H1 (cell line): Measurements from ENCODE around the gene MPST. TPM values are rescaled to one million over a fixed set of nuclear protein-coding genes. Genes with fewer than 3 reads are reported as not detected.

Experiments used
- CTCF ChIA-PET: fragments of 300-600 bp; sonication (Branson Sonifier 250); formaldehyde crosslinking; loops from one replicate; lab custom pipeline; 2021; ENCODE audit not compliant: partially characterized antibody; lab: Charles Lee
- POLR2A ChIA-PET: fragments of 300-600 bp; sonication (Branson Sonifier 250); formaldehyde crosslinking; loops from one replicate; lab custom pipeline; 2021; ENCODE audit warnings: inconsistent platforms; ENCODE audit not compliant: partially characterized antibody; lab: Charles Lee
- DNase-seq, 2 experiments: peaks; one replicate each; pipeline versions ENCODE4 v3.0.0 to v3.0.0-alpha.2; 2010 to 2022; ENCODE audit warnings: low spot score in 2 of 2, low read depth in 1 of 2, mixed read lengths in 1 of 2
- FAIRE-seq: peaks from 2 replicates; lab custom pipeline; 2011; peaks lifted over from hg19 to GRCh38; lab: Jason Lieb, UNC
- H2AFZ ChIP-seq: 2 replicates; pipeline ENCODE4 v1.8.1; 2012; ENCODE audit warnings: low read length, inconsistent platforms
- H2AK5ac ChIP-seq: 2 replicates; pipeline ENCODE4 v1.6.1; 2013; ENCODE audit warnings: low read depth, low read length
- H2BK120ac ChIP-seq: replicated peaks from 2 replicates; pipeline ENCODE3; 2013; ENCODE audit warnings: low read depth, low read length, inconsistent platforms
- H2BK12ac ChIP-seq: 2 replicates; pipeline ENCODE4 v1.6.1; 2013; ENCODE audit warnings: low read depth, low read length
- H2BK15ac ChIP-seq: 2 replicates; pipeline ENCODE4 v1.6.1; 2013; ENCODE audit warnings: low read length
- H2BK20ac ChIP-seq: 2 replicates; pipeline ENCODE4 v1.6.1; 2013; ENCODE audit warnings: low read length
- H2BK5ac ChIP-seq: 2 replicates; pipeline ENCODE4 v1.6.1; 2013; ENCODE audit warnings: low read depth, low read length
- H3K14ac ChIP-seq: 2 replicates; pipeline ENCODE4 v1.6.1; 2013; ENCODE audit warnings: inconsistent platforms; ENCODE audit not compliant: insufficient read length
- H3K18ac ChIP-seq: 2 replicates; pipeline ENCODE4 v1.6.1; 2013; ENCODE audit warnings: low read length; ENCODE audit errors: extremely low read depth
- H3K23ac ChIP-seq: 2 replicates; pipeline ENCODE4 v1.6.1; 2013; ENCODE audit warnings: inconsistent platforms; ENCODE audit not compliant: insufficient read length
- H3K23me2 ChIP-seq: 2 replicates; pipeline ENCODE4 v1.6.1; 2013; ENCODE audit warnings: low read depth, low read length
- H3K27ac ChIP-seq: 2 replicates; pipeline ENCODE4 v1.6.1; 2011; ENCODE audit warnings: low read depth, low read length, inconsistent platforms
- H3K27me3 ChIP-seq, 4 experiments: replicated peaks in 1 of 4; 1 replicate in 1 of 4; 2 replicates in 3 of 4; pipeline versions ENCODE4 v1.6.1 to v1.8.1; 2011 to 2013; ENCODE audit warnings: low read length in 3 of 4, mild to moderate bottlenecking in 3 of 4, inconsistent platforms in 2 of 4, mixed read lengths in 2 of 4, moderate library complexity in 1 of 4; ENCODE audit not compliant: control insufficient read depth in 3 of 4, insufficient read depth in 3 of 4; ENCODE audit errors: extremely low read depth in 1 of 4
- H3K36me3 ChIP-seq, 4 experiments: 2 replicates each; pipeline versions ENCODE4 v1.6.1 to v1.8.1; 2011 to 2013; ENCODE audit warnings: mild to moderate bottlenecking in 4 of 4, low read length in 3 of 4, moderate library complexity in 2 of 4, control low read depth in 1 of 4, inconsistent platforms in 1 of 4; ENCODE audit not compliant: insufficient read depth in 4 of 4, control insufficient read depth in 2 of 4
- H3K4ac ChIP-seq: replicated peaks from 2 replicates; pipeline ENCODE3; 2013; ENCODE audit warnings: low read length, low read depth, mixed read lengths, inconsistent platforms; ENCODE audit not compliant: insufficient read length
- H3K4me1 ChIP-seq, 4 experiments: replicated peaks in 1 of 4; 1 replicate in 1 of 4; 2 replicates in 3 of 4; pipeline versions ENCODE4 v1.6.1 to v1.8.1; 2011 to 2013; ENCODE audit warnings: low read length in 3 of 4, inconsistent platforms in 2 of 4, mixed read lengths in 1 of 4; ENCODE audit not compliant: insufficient read depth in 4 of 4, control insufficient read depth in 3 of 4
- H3K4me2 ChIP-seq, 2 experiments: 2 replicates each; pipeline versions ENCODE4 v1.6.1 to v1.8.1; 2011 to 2013; ENCODE audit warnings: low read depth in 2 of 2, low read length in 2 of 2, control low read depth in 1 of 2, inconsistent platforms in 1 of 2, mild to moderate bottlenecking in 1 of 2; ENCODE audit not compliant: insufficient read depth in 1 of 2
- H3K4me3 ChIP-seq, 4 experiments: fragments of 200-600, 300-600 bp in 1 of 4; sonication (generic), shearing (Covaris generic), sonication (Bioruptor Twin) in 1 of 4; 2 replicates each; pipeline versions ENCODE4 v1.5.1 to v1.8.1; 2011 to 2016; ENCODE audit warnings: low read length in 4 of 4, low read depth in 3 of 4, control low read depth in 2 of 4, inconsistent platforms in 2 of 4, mild to moderate bottlenecking in 2 of 4, mixed read lengths in 1 of 4, moderate library complexity in 1 of 4; ENCODE audit not compliant: insufficient read depth in 2 of 4; ENCODE audit errors: extremely low read depth in 1 of 4
- H3K56ac ChIP-seq: replicated peaks from 2 replicates; pipeline ENCODE3; 2013; ENCODE audit warnings: low read depth, mild to moderate bottlenecking, mixed read lengths, low read length, inconsistent platforms; ENCODE audit not compliant: insufficient read length
- H3K79me1 ChIP-seq: 2 replicates; pipeline ENCODE4 v1.6.1; 2013; ENCODE audit warnings: low read depth, low read length, control low read depth
- H3K79me2 ChIP-seq, 2 experiments: 2 replicates each; pipeline versions ENCODE4 v1.6.1 to v1.8.1; 2012 to 2013; ENCODE audit warnings: low read length in 2 of 2, mild to moderate bottlenecking in 2 of 2, inconsistent platforms in 1 of 2; ENCODE audit not compliant: insufficient read depth in 2 of 2, control insufficient read depth in 1 of 2
- H3K9ac ChIP-seq, 4 experiments: replicated peaks in 1 of 4; 1 replicate in 1 of 4; 2 replicates in 3 of 4; pipeline versions ENCODE4 v1.6.1 to v1.8.1; 2011 to 2013; ENCODE audit warnings: low read depth in 3 of 4, low read length in 3 of 4, control low read depth in 2 of 4, mild to moderate bottlenecking in 2 of 4, moderate library complexity in 2 of 4, inconsistent platforms in 1 of 4; ENCODE audit errors: extremely low read depth in 1 of 4
- H3K9me3 ChIP-seq, 2 experiments: 2 replicates each; pipeline versions ENCODE4 v1.6.1 to v1.8.1; 2012 to 2013; ENCODE audit warnings: mild to moderate bottlenecking in 2 of 2, moderate library complexity in 2 of 2, control low read depth in 1 of 2, inconsistent platforms in 1 of 2, low read depth in 1 of 2, low read length in 1 of 2, mixed read lengths in 1 of 2; ENCODE audit not compliant: insufficient read depth in 2 of 2
- H4K20me1 ChIP-seq, 2 experiments: replicated peaks in 1 of 2; 2 replicates each; pipeline versions ENCODE3 to v1.8.1; 2011 to 2013; ENCODE audit warnings: inconsistent platforms in 2 of 2, low read length in 2 of 2, mild to moderate bottlenecking in 1 of 2; ENCODE audit not compliant: insufficient read depth in 2 of 2, control insufficient read depth in 1 of 2
- H4K5ac ChIP-seq: 2 replicates; pipeline ENCODE4 v1.6.1; 2013; ENCODE audit warnings: low read length, low read depth, mixed read lengths, inconsistent platforms; ENCODE audit not compliant: insufficient read length
- H4K8ac ChIP-seq: 2 replicates; pipeline ENCODE4 v1.8.0; 2013; ENCODE audit warnings: mild to moderate bottlenecking, moderate library complexity, low read length, inconsistent platforms; ENCODE audit not compliant: insufficient read depth; ENCODE audit errors: extremely low read depth
- H4K91ac ChIP-seq: replicated peaks from 2 replicates; pipeline ENCODE3; 2013; ENCODE audit warnings: low read length, mixed read lengths, inconsistent platforms; ENCODE audit not compliant: insufficient read length
- ASH2L ChIP-seq: fragments of 200-600, 300-600 bp; sonication (generic); IDR thresholded peaks from one replicate; pipeline ENCODE4 v1.7.1; 2017; ENCODE audit warnings: low read length
- PHF8 ChIP-seq: fragments of 200-600 bp; sonication (generic); conservative IDR thresholded peaks from 2 replicates; pipeline ENCODE4 v1.7.1; 2012; ENCODE audit warnings: low read depth, mild to moderate bottlenecking, inconsistent platforms, low read length, moderate library complexity
- POLR2A ChIP-seq, 2 experiments: IDR thresholded peaks; 1 replicate in 1 of 2; 2 replicates in 1 of 2; pipeline ENCODE4 v1.6.1; 2011; ENCODE audit warnings: low read depth in 2 of 2, low read length in 2 of 2, mild to moderate bottlenecking in 2 of 2; ENCODE audit errors: control extremely low read depth in 1 of 2
- POU5F1 ChIP-seq: IDR thresholded peaks from 2 replicates; pipeline ENCODE4 v1.6.1; 2011; ENCODE audit warnings: low read depth, mild to moderate bottlenecking, low read length, moderate library complexity
- SIN3A ChIP-seq, 2 experiments: IDR thresholded peaks in 1 of 2; conservative IDR thresholded peaks in 1 of 2; 2 replicates each; pipeline ENCODE4 v1.6.1; 2011 to 2012; ENCODE audit warnings: low read length in 2 of 2, improper control_type of control experiment in 1 of 2, low read depth in 1 of 2, mild to moderate bottlenecking in 1 of 2
- SP2 ChIP-seq: IDR thresholded peaks from 2 replicates; pipeline ENCODE4 v1.6.1; 2012; ENCODE audit warnings: mild to moderate bottlenecking, low read length, inconsistent platforms
- TCF12 ChIP-seq: IDR thresholded peaks from 2 replicates; pipeline ENCODE4 v1.6.1; 2011; ENCODE audit warnings: low read depth, mild to moderate bottlenecking, low read length
- YY1 ChIP-seq: IDR thresholded peaks from 2 replicates; pipeline ENCODE4 v1.6.1; 2011; ENCODE audit warnings: low read depth, mild to moderate bottlenecking, low read length
- ZNF274 ChIP-seq: IDR thresholded peaks from 2 replicates; pipeline ENCODE4 v1.7.0; 2012; ENCODE audit warnings: low read length, borderline replicate concordance; ENCODE audit errors: extremely low read depth
- WGBS, 2 experiments: shearing (Covaris generic) in 1 of 2; methylation state at CpG; one replicate each; pipeline versions ENCODE4 v1.1.6 to v1.1.7; 2013 to 2015; ENCODE audit warnings: low lambda C conversion rate in 2 of 2, mixed read lengths in 2 of 2, inconsistent platforms in 1 of 2, low coverage in 1 of 2, missing lambda C conversion rate in 1 of 2; ENCODE audit not compliant: insufficient replicate concordance in 2 of 2, insufficient coverage in 1 of 2, insufficient read length in 1 of 2; ENCODE audit errors: extremely low coverage in 1 of 2, missing lambda C conversion rate in 1 of 2; 5-methylcytosine and 5-hydroxymethylcytosine counted together
- polyA plus RNA-seq, 7 experiments: library from polyadenylated mRNA; depleted of rRNA in 3 of 7; stranded (reverse) in 5 of 7; unstranded in 2 of 7; fragments of >200 nt in 5 of 7; fragments of 200-250 nt in 2 of 7; gene quantifications; 1 replicate in 5 of 7; 2 replicates in 1 of 7; 4 replicates in 1 of 7; pipeline versions ENCODE4 v1.2.1 to v1.2.3, GENCODE V29; 2011 to 2013; ENCODE audit warnings: missing spikeins in 2 of 7, mixed read lengths in 2 of 7
- total RNA-seq: library from RNA; stranded (reverse); fragmentation: NEBNext Ultra II Directional; extraction: Animal tissue kit (Norgen Biotek cat#: 25700); gene quantifications from 2 replicates; pipeline ENCODE4 v1.2.1, GENCODE V29; 2021

Gene MPST
- total and polyA plus RNA-seq, 2 of the 8 experiments (the other 6 are each of a cell fraction or from before 2014, with no cell fraction given), result 86.0 to 124 TPM

DNA sequence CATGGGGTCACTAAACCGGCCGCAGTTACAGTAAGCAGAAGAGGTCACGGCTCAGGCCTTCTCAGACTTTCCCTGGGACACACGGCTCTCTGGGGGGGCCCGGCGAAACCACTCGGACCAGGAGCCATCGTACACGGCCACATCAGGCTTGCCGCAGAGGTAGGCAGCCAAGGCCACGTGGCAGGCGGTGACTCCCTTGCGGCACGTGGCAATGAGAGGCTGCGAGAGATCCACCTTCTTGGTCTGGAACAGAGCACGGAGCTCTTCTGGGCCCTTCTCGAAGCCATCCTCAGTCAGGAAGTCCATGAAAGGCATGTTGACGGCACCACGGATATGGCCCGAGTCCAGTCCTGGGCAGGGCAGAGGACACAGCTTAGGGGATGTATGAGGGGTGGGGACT lies 8.6 kb upstream of the MPST start:
- Histone ChIP-seq H3K56ac (no peak overlapping the region), H3K4ac (no peak overlapping the region), H2BK5ac (no peak overlapping the region), H3K36me3 (no peaks in the 10 kb centered on the region), H4K8ac (no peak overlapping the region), H3K79me2 (no peaks in the 10 kb centered on the region), H3K9ac (no peak overlapping the region), H2BK12ac (no peak overlapping the region), H2AFZ (no peak overlapping the region), H2BK20ac (no peak overlapping the region), H3K14ac (no peak overlapping the region), H4K5ac (no peak overlapping the region), H2BK120ac (no peak overlapping the region), H3K27ac (no peak overlapping the region), H3K18ac (no peak overlapping the region), H3K79me1 (no peaks in the 10 kb centered on the region; the same call in 1 of the 2 replicates), H3K4me3 (no peak overlapping the region), H3K4me1 (peaks cover 0 to 4% (median 1%) of the 10 kb centered on the region in 4 experiments; a peak in 3 of 7 replicates), H4K20me1 (peaks cover 0 to 7% of the 10 kb centered on the region in 2 experiments), H3K9me3 (no peaks in the 10 kb centered on the region), H3K27me3 (peaks cover 0 to 3% (median 0%) of the 10 kb centered on the region in 4 experiments; a peak in 2 of 7 replicates), H3K23ac (no peak overlapping the region), H2AK5ac (no peak overlapping the region), H3K4me2 (no peak overlapping the region), H4K91ac (no peak overlapping the region), H3K23me2 (no peaks in the 10 kb centered on the region), H2BK15ac (no peak overlapping the region)
- DNase-seq (no peak), FAIRE-seq (no peak)
- 93% methylated on average over 17 of the region's 20 CpGs; no CpG with 5 or more reads in 1 of the 2 experiments for WGBS, 2 experiments
- POLR2A ChIA-PET, result interaction anchor here (0.7 to 4.1 kb wide), 3 partner anchors 9 to 64 kb away, joined by 3 to 18 read pairs (median 4); partner anchors contain the start of genes MPST and TST
- TF ChIP-seq POLR2A (IDR thresholded peaks at IDR 0.05; ENCODE audit: control extremely low read depth in 1 of 2, low read depth in 2 of 2, low read length in 2 of 2) (0 out of 3 replicates have a peak, but pooled peaks of 1 of the 2 experiments have one; percentile 14), YY1 (no peak), ZNF274 (no peak), PHF8 (no peak), SP2 (no peak), SIN3A (conservative IDR thresholded peaks at IDR 0.05 in 1 of 2, IDR thresholded peaks at IDR 0.05 in 1 of 2; ENCODE audit: low read depth in 1 of 2, low read length in 2 of 2) (no peak), ASH2L (no peak), POU5F1 (no peak), TCF12 (no peak)
- CTCF ChIA-PET, result interaction anchor here (0.6 to 1.0 kb wide), 3 partner anchors 10 to 33 kb away, joined by 3 to 5 read pairs (median 3); no protein-coding TSS in a partner anchor
